Activated CD4-positive, alpha-beta memory T cell treated with anti-CD3 and anti-CD28 coated beads for 36 hours (primary cell): ENCODE data around the gene COL4A3. TPM values are rescaled to one million over a fixed set of nuclear protein-coding genes. Genes with fewer than 3 reads are reported as not detected.
"Not testable (repeated sequence)": the region's sequence is repeated elsewhere in the genome, so short reads cannot be mapped to it uniquely, and the experiment has no call there.

Experiments
- CTCF ChIA-PET: fragments of 350-600 bp; sonication (Branson Sonifier 250); formaldehyde crosslinking; loops from one replicate; lab custom pipeline; 2021; ENCODE audit warnings: antibody characterized with exemption, inconsistent platforms; lab: Charles Lee
- POLR2A ChIA-PET: fragments of 350-600 bp; sonication (Branson Sonifier 250); formaldehyde crosslinking; loops from one replicate; lab custom pipeline; 2021; ENCODE audit warnings: antibody characterized with exemption; lab: Charles Lee
- DNase-seq: peaks from one replicate; pipeline ENCODE4 v3.0.0-alpha.2; 2020
- H3K27ac Mint-ChIP-seq: one replicate; pipeline ENCODE4 v1.8.0; 2021; ENCODE audit warnings: mixed read lengths
- H3K27me3 Mint-ChIP-seq: one replicate; pipeline ENCODE4 v1.8.0; 2021; ENCODE audit warnings: mixed read lengths
- H3K36me3 Mint-ChIP-seq: one replicate; pipeline ENCODE4 v1.8.0; 2021; ENCODE audit warnings: mixed read lengths
- H3K4me1 Mint-ChIP-seq: one replicate; pipeline ENCODE4 v1.8.0; 2021; ENCODE audit warnings: low read depth, mixed read lengths
- H3K4me3 Mint-ChIP-seq: one replicate; pipeline ENCODE4 v1.8.0; 2021; ENCODE audit warnings: mild to moderate bottlenecking, mixed read lengths
- H3K9me3 Mint-ChIP-seq: one replicate; pipeline ENCODE4 v1.8.0; 2021; ENCODE audit warnings: mixed read lengths
- intact Hi-C: fragments of 100-400 bp; cut with micrococcal nuclease; formaldehyde crosslinking; loops from one replicate; pipeline ENCODE4 v1.15.1; 2023
- total RNA-seq, 2 experiments: library from RNA; stranded (reverse); gene quantifications; one replicate each; pipeline ENCODE4 v1.2.3, GENCODE V29; 2021

COL4A3 gene
- total RNA-seq, 2 experiments from 2014 or later: not detected

- H3K4me1 Mint-ChIP-seq: peaks cover 9% of the 10 kb centered on the region
- peaks cover 59% of the 10 kb centered on the region for H3K27me3 Mint-ChIP-seq
- no peak overlapping the region for H3K27ac Mint-ChIP-seq
- POLR2A ChIA-PET: no interaction called here
- H3K4me3 Mint-ChIP-seq: peak overlapping the region; percentile 27
- CTCF ChIA-PET: no interaction called here
- H3K9me3 Mint-ChIP-seq: no peaks in the 10 kb centered on the region
- intact Hi-C loops: no loop called here
- DNase-seq: no peak
- H3K36me3 Mint-ChIP-seq: no peaks in the 10 kb centered on the region
Measured at GRCh38 chr2:227163485-227163997, 883 bp upstream of the COL4A3 start.

GRCh38 chr2:227164763-227165291 lies 403 bp downstream of the COL4A3 start:
- H3K27me3 Mint-ChIP-seq: peaks cover 52% of the 10 kb centered on the region

GRCh38 chr2:227171779-227172178 lies 7.4 kb downstream of the COL4A3 start:
- H3K27ac Mint-ChIP-seq, H3K36me3 Mint-ChIP-seq, H3K4me1 Mint-ChIP-seq, intact Hi-C loops, POLR2A ChIA-PET, H3K4me3 Mint-ChIP-seq, CTCF ChIA-PET, H3K9me3 Mint-ChIP-seq, DNase-seq: not testable (repeated sequence)
- peaks cover 12% of the 10 kb centered on the region for H3K27me3 Mint-ChIP-seq

More at GRCh38 chr2:227164763-227165291, 403 bp downstream of the COL4A3 start:
- CTCF ChIA-PET: no interaction called here
- intact Hi-C loops: no loop called here
- peak; percentile 54 for DNase-seq
- Mint-ChIP-seq H3K27ac (no peak overlapping the region), H3K4me3 (peak overlapping the region; percentile 57), H3K4me1 (peaks cover 9% of the 10 kb centered on the region), H3K36me3 (no peaks in the 10 kb centered on the region), H3K9me3 (no peaks in the 10 kb centered on the region)
- POLR2A ChIA-PET: no interaction called here

DNA sequence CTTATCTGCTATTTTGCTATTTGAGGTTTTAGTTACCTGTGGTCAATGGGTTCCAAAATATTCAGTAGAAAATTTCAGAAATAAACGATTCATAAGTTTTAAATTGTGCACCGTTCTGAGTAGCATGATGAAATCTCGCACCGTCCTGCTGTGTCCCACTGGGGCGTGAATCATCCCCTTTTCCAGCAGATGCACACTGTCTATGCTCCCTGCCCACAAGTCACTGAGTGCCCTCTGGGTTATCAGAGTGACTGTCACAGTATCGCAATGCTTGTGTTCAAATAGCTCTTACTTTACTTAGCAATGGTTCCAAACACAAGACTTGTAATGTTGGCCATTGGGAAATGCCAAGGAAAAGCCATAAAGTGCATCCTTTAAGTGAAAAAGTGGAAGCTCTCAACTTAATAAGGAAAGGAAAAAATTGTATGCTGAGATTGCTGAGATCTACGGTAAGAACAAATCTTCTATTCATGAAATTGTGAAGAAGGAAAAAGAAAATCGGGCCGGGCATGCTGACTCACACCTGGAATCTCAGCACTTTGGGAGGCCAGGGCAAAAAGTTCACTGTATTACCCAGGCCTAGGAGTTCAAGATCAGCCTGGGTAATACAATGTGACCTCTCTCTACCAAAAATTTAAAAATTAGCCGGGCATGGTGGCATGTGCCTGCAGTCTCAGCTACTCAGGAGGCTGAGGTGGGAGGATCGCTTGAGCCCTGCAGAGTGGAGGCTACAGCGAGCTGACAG lies 13.3 kb downstream of the COL4A3 start:
- Mint-ChIP-seq H3K9me3 (no peaks in the 10 kb centered on the region), H3K36me3 (no peaks in the 10 kb centered on the region), H3K27me3 (peaks cover 7% of the 10 kb centered on the region), H3K27ac (no peak overlapping the region), H3K4me1 (no peaks in the 10 kb centered on the region), H3K4me3 (no peak overlapping the region)
- no peak for DNase-seq
- intact Hi-C loops: no loop called here
- ChIA-PET POLR2A (no interaction called here), CTCF (interaction anchor here (0.7 kb wide), 1 partner anchor 61 kb away, joined by 3 read pairs; no protein-coding TSS in a partner anchor)

- DNase-seq: no peak
- H3K27ac Mint-ChIP-seq: no peak overlapping the region
- H3K36me3 Mint-ChIP-seq: no peaks in the 10 kb centered on the region
- H3K4me3 Mint-ChIP-seq: no peak overlapping the region
- ChIA-PET CTCF (no interaction called here), POLR2A (no interaction called here)
- H3K4me1 Mint-ChIP-seq: no peaks in the 10 kb centered on the region
- no peaks in the 10 kb centered on the region for H3K9me3 Mint-ChIP-seq
- peaks cover 6% of the 10 kb centered on the region for H3K27me3 Mint-ChIP-seq
- intact Hi-C loops: no loop called here
Measured at GRCh38 chr2:227179988-227180685, 15.7 kb downstream of the COL4A3 start.

DNA sequence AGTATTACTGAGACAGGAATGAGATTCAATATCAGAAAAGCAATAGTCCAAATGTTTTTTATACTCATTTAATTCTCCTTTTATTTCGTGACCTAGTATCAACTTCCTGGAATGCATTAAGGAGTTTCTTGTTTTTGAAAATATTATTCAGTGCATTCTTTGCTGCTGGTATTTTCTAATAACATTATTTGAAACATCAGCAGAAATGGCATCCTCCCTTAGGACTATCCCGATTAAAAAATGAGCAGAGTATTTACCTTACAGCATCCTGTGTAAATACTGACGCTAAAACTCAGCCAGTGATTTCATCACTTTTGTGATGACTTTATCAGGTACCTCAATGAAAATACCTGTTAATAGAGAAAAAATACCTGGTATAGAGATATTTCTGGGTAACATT lies 16.3 kb downstream of the COL4A3 start:
- intact Hi-C loops: no loop called here
- no peak overlapping the region for H3K4me3 Mint-ChIP-seq
- no peaks in the 10 kb centered on the region for H3K4me1 Mint-ChIP-seq

DNA sequence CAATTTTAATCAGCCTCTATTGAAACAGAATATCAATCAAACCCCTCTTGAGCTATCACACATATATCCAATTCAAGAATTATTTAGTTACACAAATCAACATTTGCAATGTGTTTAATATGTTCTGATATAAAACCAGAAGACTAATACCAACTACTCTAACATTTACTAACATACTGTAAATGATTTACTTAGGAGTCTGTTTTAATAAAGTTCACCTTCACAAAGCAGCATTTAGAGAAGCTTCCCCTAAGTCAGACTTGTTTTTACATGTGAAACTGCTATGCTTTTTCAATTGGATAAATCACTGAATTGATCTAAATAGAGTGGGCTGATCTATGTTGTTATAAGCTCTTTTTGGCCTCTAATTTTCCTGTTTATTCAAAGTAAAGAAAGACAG lies 18.3 kb downstream of the COL4A3 start:
- H3K27me3 Mint-ChIP-seq: peaks cover 9% of the 10 kb centered on the region
- no peaks in the 10 kb centered on the region for H3K9me3 Mint-ChIP-seq
- H3K27ac Mint-ChIP-seq: no peak overlapping the region
- ChIA-PET POLR2A (no interaction called here), CTCF (interaction anchor here (1.6 kb wide), 1 partner anchor 55 kb away, joined by 5 read pairs; no protein-coding TSS in a partner anchor)
- H3K36me3 Mint-ChIP-seq: no peaks in the 10 kb centered on the region
- intact Hi-C loops: no loop called here
- DNase-seq: no peak
- H3K4me3 Mint-ChIP-seq: no peak overlapping the region
- H3K4me1 Mint-ChIP-seq: no peaks in the 10 kb centered on the region

More for the DNA sequence above, 16.3 kb downstream of the COL4A3 start:
- ChIA-PET CTCF (no interaction called here), POLR2A (no interaction called here)
- no peaks in the 10 kb centered on the region for H3K36me3 Mint-ChIP-seq
- no peak overlapping the region for H3K27ac Mint-ChIP-seq
- H3K27me3 Mint-ChIP-seq: peaks cover 4% of the 10 kb centered on the region
- H3K9me3 Mint-ChIP-seq: no peaks in the 10 kb centered on the region
- no peak for DNase-seq

DNA sequence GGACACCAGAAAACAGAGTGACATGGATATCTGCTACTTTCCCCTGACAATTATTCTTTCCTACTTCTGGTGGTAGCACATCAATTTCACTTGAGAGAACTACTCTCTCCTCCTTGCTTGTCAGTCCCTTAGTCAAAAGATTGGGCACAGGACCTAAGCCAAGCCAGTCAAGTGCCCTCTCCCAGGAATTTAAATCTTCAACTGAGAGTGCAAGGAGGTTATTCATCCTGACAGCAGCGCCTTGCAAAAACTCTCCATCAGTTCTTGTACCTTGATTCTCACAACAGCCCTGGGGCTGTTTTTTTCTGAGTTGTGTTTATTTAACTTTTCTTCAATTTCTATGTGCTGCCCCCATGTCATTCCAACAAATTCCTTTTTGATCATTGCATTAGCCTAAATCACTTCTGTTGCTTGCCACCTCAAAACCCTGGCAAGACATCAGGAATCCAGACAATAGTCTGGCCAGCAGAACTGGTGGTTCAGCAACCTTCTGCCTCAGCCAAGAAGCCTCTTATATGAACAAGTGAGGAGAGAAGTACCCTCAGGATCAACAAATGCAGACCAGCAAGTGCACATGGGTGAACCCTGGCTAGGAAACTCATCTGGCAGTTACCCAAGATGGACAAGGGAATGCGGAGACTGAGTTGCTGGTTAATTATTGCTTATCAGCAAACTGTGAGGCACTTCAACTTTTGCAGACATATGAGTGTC lies 19.4 kb downstream of the COL4A3 start:
- no peak for DNase-seq
- intact Hi-C loops: no loop called here
- Mint-ChIP-seq H3K27ac (no peak overlapping the region), H3K36me3 (no peaks in the 10 kb centered on the region), H3K4me3 (no peak overlapping the region), H3K9me3 (no peaks in the 10 kb centered on the region), H3K4me1 (no peaks in the 10 kb centered on the region), H3K27me3 (peaks cover 13% of the 10 kb centered on the region)
- ChIA-PET POLR2A (no interaction called here), CTCF (interaction anchor here (1.6 kb wide), 1 partner anchor 54 kb away, joined by 5 read pairs; no protein-coding TSS in a partner anchor)

DNA sequence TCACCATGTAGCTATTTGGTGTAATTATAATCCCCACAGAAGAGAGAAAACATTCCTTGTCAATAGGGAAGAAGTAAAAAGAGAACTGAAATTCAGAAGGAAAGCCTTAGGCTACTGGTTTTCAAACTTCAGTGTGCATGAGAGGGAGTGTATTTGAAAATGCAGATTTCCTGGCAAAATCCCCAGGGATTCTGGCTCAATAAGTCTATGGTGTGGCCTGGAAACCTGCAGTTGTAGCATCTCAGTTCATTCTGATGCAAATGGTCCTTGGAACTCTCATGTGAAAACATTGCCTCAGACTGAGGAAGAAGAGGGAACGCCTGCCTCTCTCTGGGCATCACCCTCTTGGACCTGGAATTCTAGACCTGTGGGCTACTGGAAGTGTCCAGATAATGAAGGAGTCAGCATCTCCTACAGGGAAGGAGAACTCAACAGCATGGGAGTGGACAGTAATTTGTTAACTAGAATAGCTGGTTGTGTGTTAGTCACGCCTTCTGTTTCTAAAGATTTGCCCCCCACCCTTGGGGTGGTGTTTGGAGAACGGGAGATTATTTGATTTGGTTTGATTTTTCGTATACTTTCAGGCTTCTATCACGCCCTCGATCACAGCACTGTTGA lies 21.3 kb downstream of the COL4A3 start:
- Mint-ChIP-seq H3K4me1 (no peaks in the 10 kb centered on the region), H3K4me3 (no peak overlapping the region), H3K27me3 (peaks cover 17% of the 10 kb centered on the region), H3K27ac (no peak overlapping the region), H3K36me3 (no peaks in the 10 kb centered on the region), H3K9me3 (no peaks in the 10 kb centered on the region)
- intact Hi-C loops: no loop called here
- CTCF ChIA-PET: no interaction called here
- DNase-seq: no peak
- POLR2A ChIA-PET: no interaction called here

GRCh38 chr2:227186751-227187150 lies 22.3 kb downstream of the COL4A3 start:
- POLR2A ChIA-PET: no interaction called here
- Mint-ChIP-seq H3K9me3 (no peaks in the 10 kb centered on the region), H3K36me3 (no peaks in the 10 kb centered on the region), H3K27ac (no peak overlapping the region), H3K4me1 (no peaks in the 10 kb centered on the region), H3K4me3 (no peak overlapping the region), H3K27me3 (peaks cover 19% of the 10 kb centered on the region)
- CTCF ChIA-PET: interaction anchor here (1.0 kb wide), 1 partner anchor 52 kb away, joined by 3 read pairs; no protein-coding TSS in a partner anchor
- no peak for DNase-seq
- intact Hi-C loops: no loop called here

- DNase-seq: no peak
- CTCF ChIA-PET: no interaction called here
- POLR2A ChIA-PET: interaction anchor here (0.6 kb wide), 1 partner anchor 13 kb away, joined by 6 read pairs; no protein-coding TSS in a partner anchor
- Mint-ChIP-seq H3K9me3 (no peaks in the 10 kb centered on the region), H3K27ac (no peak overlapping the region), H3K27me3 (peaks cover 18% of the 10 kb centered on the region), H3K4me1 (no peaks in the 10 kb centered on the region), H3K4me3 (no peak overlapping the region), H3K36me3 (no peaks in the 10 kb centered on the region)
- intact Hi-C loops: no loop called here
Measured at GRCh38 chr2:227188292-227188691, 23.9 kb downstream of the COL4A3 start.
